ENCODE measurements around the gene MVD.
A peak's percentile ranks its signal among the peaks of the same experiment; 100 is the strongest.

Gene MVD

GRCh38 chr16:88655733-88656281, 7.1 kb downstream of the MVD start:
- DNase-seq (ENCODE audit: low spot score) = no peak

GRCh38 chr16:88655053-88655732, 7.7 kb downstream of the MVD start:
- no peak for DNase-seq (ENCODE audit: low spot score)

- no peak for DNase-seq (ENCODE audit: low spot score)
These were observed 8.4 kb downstream of the MVD start for GRCh38 chr16:88654363-88655052.

GRCh38 chr16:88653596-88654362, 9.1 kb downstream of the MVD start:
- no peak for DNase-seq (ENCODE audit: low spot score)

- DNase-seq (ENCODE audit: low spot score) = no peak
These were observed 9.8 kb downstream of the MVD start for GRCh38 chr16:88653101-88653500.

- no peak for DNase-seq (ENCODE audit: low spot score)
These were observed 10.2 kb downstream of the MVD start for GRCh38 chr16:88652762-88653063.

GRCh38 chr16:88651989-88652761, 10.7 kb downstream of the MVD start:
- no peak for DNase-seq (ENCODE audit: low spot score)

- DNase-seq (ENCODE audit: low spot score) = peak; percentile 67
These were observed 11.5 kb downstream of the MVD start for GRCh38 chr16:88651276-88651988.

- DNase-seq (ENCODE audit: low spot score) = peak; percentile 83
These were observed 12.1 kb downstream of the MVD start, which contains the start of gene CYBA for GRCh38 chr16:88650749-88651275. Gene CYBA, minus strand, starts transcription at chr16:88651053. Its CDS starts 40 bp downstream, at chr16:88651013.

- DNase-seq (ENCODE audit: low spot score) = no peak
These were observed 12.8 kb downstream of the MVD start for GRCh38 chr16:88649924-88650748.

- DNase-seq (ENCODE audit: low spot score) = no peak
These were observed 13.5 kb downstream of the MVD start for GRCh38 chr16:88649195-88649923.

- no peak for DNase-seq (ENCODE audit: low spot score)
These were observed 15.5 kb downstream of the MVD start for GRCh38 chr16:88647178-88648070.

- DNase-seq (ENCODE audit: low spot score) = no peak
These were observed 16.4 kb downstream of the MVD start for GRCh38 chr16:88646345-88647034.

- no peak for DNase-seq (ENCODE audit: low spot score)
These were observed 16.9 kb downstream of the MVD start for GRCh38 chr16:88645941-88646340.

- DNase-seq (ENCODE audit: low spot score) = no peak
These were observed 17.4 kb downstream of the MVD start for GRCh38 chr16:88645455-88645854.

- DNase-seq (ENCODE audit: low spot score) = no peak
These were observed 19.3 kb downstream of the MVD start for GRCh38 chr16:88643644-88643932.

GRCh38 chr16:88642881-88643643, 19.8 kb downstream of the MVD start:
- DNase-seq (ENCODE audit: low spot score) = no peak
